WTC11 (cell line): ENCODE data around the gene GIPR. TPM values are rescaled to one million over a fixed set of nuclear protein-coding genes. Genes with fewer than 3 reads are reported as not detected.

Experiments used
- ATAC-seq: fragments of 200-7000 bp; cut with Tn5 transposase; 2 replicates; pipeline ENCODE4 v1.10.0; 2021; ENCODE audit warnings: mild to moderate bottlenecking, moderate library complexity
- CTCF ChIA-PET: fragments of 300-600 bp; sonication (Branson Sonifier 250); formaldehyde crosslinking; loops from one replicate; lab custom pipeline; 2021; ENCODE audit warnings: antibody characterized with exemption; lab: Charles Lee
- POLR2A ChIA-PET: fragments of 350-600 bp; sonication (Branson Sonifier 250); formaldehyde crosslinking; loops from one replicate; lab custom pipeline; 2021; ENCODE audit warnings: antibody characterized with exemption; lab: Charles Lee
- DNase-seq: peaks from one replicate; pipeline ENCODE4 v3.0.0; 2021; ENCODE audit warnings: low spot score
- H3K27ac Mint-ChIP-seq: 2 replicates; pipeline ENCODE4 v1.8.0; 2021; ENCODE audit warnings: mixed read lengths
- H3K27me3 Mint-ChIP-seq: 2 replicates; pipeline ENCODE4 v1.8.0; 2021; ENCODE audit warnings: low read depth, mild to moderate bottlenecking, moderate library complexity, mixed read lengths
- H3K36me3 Mint-ChIP-seq: 2 replicates; pipeline ENCODE4 v1.8.0; 2021; ENCODE audit warnings: mixed read lengths
- H3K4me1 Mint-ChIP-seq: 2 replicates; pipeline ENCODE4 v1.8.0; 2022; ENCODE audit warnings: mixed read lengths
- H3K4me3 Mint-ChIP-seq: 2 replicates; pipeline ENCODE4 v1.8.0; 2021; ENCODE audit warnings: mild to moderate bottlenecking, moderate library complexity, mixed read lengths
- H3K9me3 Mint-ChIP-seq: 2 replicates; pipeline ENCODE4 v1.8.0; 2021; ENCODE audit warnings: mixed read lengths
- CDX4 ChIP-seq: fragments of 250-450 bp; sonication (Bioruptor Pico); IDR thresholded peaks from 2 replicates; pipeline ENCODE4 v1.9.0; 2021; ENCODE audit warnings: moderate library complexity, mild to moderate bottlenecking, inconsistent platforms, borderline replicate concordance
- E2F4 ChIP-seq: sonication (generic); formaldehyde crosslinking; IDR thresholded peaks from 2 replicates; pipeline ENCODE4 v1.8.1; 2022; ENCODE audit warnings: low read depth, mild to moderate bottlenecking, moderate library complexity, missing genetic modification reagents, borderline replicate concordance
- ETV6 ChIP-seq: sonication (generic); formaldehyde crosslinking; IDR thresholded peaks from 2 replicates; pipeline ENCODE4 v1.8.1; 2022; ENCODE audit warnings: mild to moderate bottlenecking, missing genetic modification reagents
- FOXK1 ChIP-seq: sonication (generic); formaldehyde crosslinking; IDR thresholded peaks from 2 replicates; pipeline ENCODE4 v1.8.0; 2022; ENCODE audit warnings: mild to moderate bottlenecking, moderate library complexity, missing genetic modification reagents
- FOXP1 ChIP-seq: sonication (generic); formaldehyde crosslinking; IDR thresholded peaks from 2 replicates; pipeline ENCODE4 v1.8.0; 2022; ENCODE audit warnings: missing genetic modification reagents, mild to moderate bottlenecking, moderate library complexity, borderline replicate concordance
- GABPB1 ChIP-seq: sonication (generic); formaldehyde crosslinking; IDR thresholded peaks from 2 replicates; pipeline ENCODE4 v1.8.1; 2023; ENCODE audit warnings: mild to moderate bottlenecking, missing genetic modification reagents
- GTF2I ChIP-seq: fragments of 250-450 bp; sonication (Bioruptor Pico); conservative IDR thresholded peaks from 2 replicates; pipeline ENCODE4 v1.4.0; 2021; ENCODE audit warnings: mild to moderate bottlenecking
- IRF1 ChIP-seq: sonication (generic); formaldehyde crosslinking; IDR thresholded peaks from 2 replicates; pipeline ENCODE4 v1.8.0; 2023; ENCODE audit warnings: missing genetic modification reagents
- JAZF1 ChIP-seq: fragments of 250-450 bp; sonication (Bioruptor Pico); IDR thresholded peaks from 2 replicates; pipeline ENCODE4 v1.9.0; 2021; ENCODE audit warnings: moderate library complexity, mild to moderate bottlenecking, inconsistent platforms
- NR1H2 ChIP-seq: sonication (generic); formaldehyde crosslinking; IDR thresholded peaks from 2 replicates; pipeline ENCODE4 v1.9.0; 2021; ENCODE audit warnings: mild to moderate bottlenecking, moderate library complexity, missing genetic modification reagents
- PREB ChIP-seq: sonication (generic); formaldehyde crosslinking; IDR thresholded peaks from 2 replicates; pipeline ENCODE4 v1.8.1; 2022; ENCODE audit warnings: mild to moderate bottlenecking, missing genetic modification reagents, moderate library complexity, borderline replicate concordance
- TP53 ChIP-seq: sonication (generic); formaldehyde crosslinking; IDR thresholded peaks from 2 replicates; pipeline ENCODE4 v1.8.1; 2023; ENCODE audit warnings: mild to moderate bottlenecking, missing genetic modification reagents
- ZBTB43 ChIP-seq: sonication (generic); formaldehyde crosslinking; IDR thresholded peaks from 2 replicates; pipeline ENCODE4 v1.8.1; 2023; ENCODE audit warnings: mild to moderate bottlenecking, missing genetic modification reagents
- ZNF281 ChIP-seq: sonication (generic); formaldehyde crosslinking; IDR thresholded peaks from 2 replicates; pipeline ENCODE4 v1.8.0; 2023; ENCODE audit warnings: mild to moderate bottlenecking, missing genetic modification reagents
- ZNF423 ChIP-seq: fragments of 250-450 bp; sonication (Bioruptor Pico); IDR thresholded peaks from 2 replicates; pipeline ENCODE4 v2.1.2; 2022; ENCODE audit warnings: mild to moderate bottlenecking, moderate library complexity
- ZNF512 ChIP-seq: sonication (generic); formaldehyde crosslinking; IDR thresholded peaks from 2 replicates; pipeline ENCODE4 v1.8.1; 2022; ENCODE audit warnings: missing genetic modification reagents, borderline replicate concordance
- ZSCAN18 ChIP-seq: fragments of 250-450 bp; sonication (Bioruptor Pico); IDR thresholded peaks from 2 replicates; pipeline ENCODE4 v2.1.2; 2022; ENCODE audit warnings: mild to moderate bottlenecking, moderate library complexity
- total RNA-seq: library from RNA; stranded (reverse); gene quantifications from 3 replicates; pipeline ENCODE4 v1.2.3, GENCODE V29; 2021

GIPR gene
- total RNA-seq, 1 experiment from 2014 or later: 1.8 TPM

GRCh38 chr19:45716359-45717130 lies 48.5 kb downstream of the GIPR start:
- Mint-ChIP-seq H3K36me3 (peaks cover 19% of the 10 kb centered on the region), H3K27me3 (no peaks in the 10 kb centered on the region; the same call in 1 of the 2 replicates), H3K27ac (peak overlapping the region; percentile 93), H3K4me1 (peaks cover 28% of the 10 kb centered on the region), H3K9me3 (no peaks in the 10 kb centered on the region), H3K4me3 (peak overlapping the region; percentile 97)
- POLR2A ChIA-PET: interaction anchor here (0.6 to 5.8 kb wide), 14 partner anchors 8 to 1731 kb away, joined by 3 to 115 read pairs (median 4); partner anchors contain the start of genes FBXO46, IRF2BP1, QPCTL and SIX5
- DNase-seq (no peak), ATAC-seq (no peak)
- TF ChIP-seq ZSCAN18 (CRISPR knock-in tag) (no peak), ZNF512 (CRISPR knock-in tag) (no peak), ZBTB43 (CRISPR knock-in tag) (no peak), TP53 (CRISPR knock-in tag) (no peak), ETV6 (no peak), ZNF423 (CRISPR knock-in tag) (no peak), ZNF281 (CRISPR knock-in tag) (no peak), FOXP1 (no peak), GTF2I (CRISPR knock-in tag) (no peak), GABPB1 (CRISPR knock-in tag) (no peak), NR1H2 (CRISPR knock-in tag) (no peak), IRF1 (CRISPR knock-in tag) (no peak), FOXK1 (no peak), CDX4 (CRISPR knock-in tag) (no peak), JAZF1 (CRISPR knock-in tag) (no peak), E2F4 (CRISPR knock-in tag) (no peak), PREB (CRISPR knock-in tag) (no peak)
- CTCF ChIA-PET: interaction anchor here (0.6 to 4.5 kb wide), 28 partner anchors 9 to 314 kb away, joined by 3 to 80 read pairs (median 4); partner anchors contain the start of genes FBXO46, MYPOP, QPCTL and SIX5
